ENCODE measurements around the gene FCER1G.
A peak's percentile ranks its signal among the peaks of the same experiment; 100 is the strongest.

FCER1G gene

GRCh38 chr1:161188381-161188780 lies 26.7 kb upstream of the FCER1G start:
- no peak for DNase-seq

- no peak for DNase-seq
These were observed 26.1 kb upstream of the FCER1G start for GRCh38 chr1:161189036-161189435.

DNA sequence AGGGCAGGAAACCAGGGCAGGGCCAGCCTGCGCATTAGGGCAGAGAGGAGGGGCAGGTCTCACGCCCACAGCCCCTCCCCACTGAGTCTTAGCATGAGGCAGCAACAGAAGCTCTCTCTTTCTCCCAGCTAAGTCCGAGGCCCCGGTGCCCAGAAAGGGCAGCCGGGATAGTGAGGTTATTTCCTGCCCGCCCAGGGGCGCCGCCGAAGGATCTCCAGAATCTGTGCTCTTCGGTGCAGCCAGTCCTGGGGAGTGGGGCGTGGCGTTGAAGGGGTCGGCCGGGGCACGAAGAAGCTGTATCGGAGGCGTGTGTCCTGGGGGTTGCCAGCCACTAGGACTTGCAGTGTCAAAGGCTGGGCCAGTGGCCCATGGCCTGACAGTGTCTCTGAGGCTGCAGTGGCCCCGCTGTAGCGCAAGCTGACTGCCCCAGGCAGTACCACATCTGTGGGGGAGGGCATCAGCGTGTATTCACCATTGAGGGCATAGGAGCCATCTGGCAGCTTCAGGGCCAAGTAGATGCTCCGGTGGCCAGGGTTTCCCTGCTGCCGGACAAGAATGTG lies 24.1 kb upstream of the FCER1G start:
- no peak for DNase-seq

DNA sequence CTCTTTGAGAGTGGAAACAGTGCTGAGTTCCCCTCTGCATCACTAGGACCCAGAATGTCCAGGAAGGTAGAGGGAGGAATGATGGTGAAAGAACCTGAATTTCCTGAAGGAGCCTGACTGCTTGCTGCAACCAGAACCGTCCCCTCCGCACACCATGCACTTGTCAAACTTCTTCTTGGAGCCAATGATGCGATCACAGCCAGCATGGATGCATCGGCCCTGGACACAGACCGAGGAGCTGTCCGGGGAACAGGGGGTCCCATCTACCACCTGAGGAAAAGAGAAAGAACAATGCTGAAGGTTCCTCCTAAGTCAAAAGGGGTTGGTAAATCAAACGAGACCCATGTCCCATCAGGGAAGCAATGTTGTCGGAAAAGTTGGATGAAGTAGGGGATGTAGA lies 23.1 kb upstream of the FCER1G start:
- no peak for DNase-seq

GRCh38 chr1:161192476-161193465 lies 22.3 kb upstream of the FCER1G start:
- DNase-seq, result peak; percentile 85 to 92 (median 86)

- DNase-seq, result no peak
These were observed 21.4 kb upstream of the FCER1G start for GRCh38 chr1:161193561-161194235.

DNA sequence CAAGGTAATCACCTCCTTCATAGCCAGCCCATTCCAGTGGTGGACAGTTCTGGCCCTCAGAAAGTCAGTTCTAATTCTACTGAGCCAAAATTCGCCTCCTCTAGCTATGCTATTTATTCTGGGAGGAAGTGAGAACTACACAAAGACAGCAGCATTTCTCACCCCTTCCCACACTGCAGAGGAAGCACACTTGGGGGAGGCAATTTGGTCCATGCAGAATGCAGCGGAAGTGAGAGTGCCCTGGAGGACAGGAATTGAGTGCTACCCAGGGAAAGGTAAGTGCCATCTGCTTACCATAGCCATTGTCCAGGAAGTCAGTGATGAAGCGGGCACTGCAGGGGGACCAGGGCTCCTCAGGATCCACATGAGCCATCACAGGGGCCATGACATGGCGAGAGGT lies 19.9 kb upstream of the FCER1G start:
- peak; percentile 71 to 87 (median 81) for DNase-seq

DNA sequence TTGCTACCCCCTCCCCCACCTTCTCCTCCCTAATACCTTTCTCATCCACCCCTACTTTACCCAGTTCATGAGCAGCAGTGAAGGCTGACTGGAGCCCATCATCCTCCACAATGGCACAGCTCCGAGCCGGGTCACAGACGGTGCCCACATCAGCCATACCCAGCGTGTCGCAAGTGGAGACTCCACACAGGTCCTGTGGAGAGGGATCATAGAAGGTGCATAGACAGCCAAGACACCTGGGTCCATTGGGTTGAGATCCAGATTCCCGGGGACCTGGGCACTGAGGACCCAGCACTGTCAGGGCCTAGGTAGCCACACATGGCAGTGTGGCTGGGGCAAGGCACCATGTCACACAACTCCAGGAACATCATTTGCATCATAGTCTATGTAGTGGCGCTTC lies 19.0 kb upstream of the FCER1G start:
- no peak for DNase-seq

DNA sequence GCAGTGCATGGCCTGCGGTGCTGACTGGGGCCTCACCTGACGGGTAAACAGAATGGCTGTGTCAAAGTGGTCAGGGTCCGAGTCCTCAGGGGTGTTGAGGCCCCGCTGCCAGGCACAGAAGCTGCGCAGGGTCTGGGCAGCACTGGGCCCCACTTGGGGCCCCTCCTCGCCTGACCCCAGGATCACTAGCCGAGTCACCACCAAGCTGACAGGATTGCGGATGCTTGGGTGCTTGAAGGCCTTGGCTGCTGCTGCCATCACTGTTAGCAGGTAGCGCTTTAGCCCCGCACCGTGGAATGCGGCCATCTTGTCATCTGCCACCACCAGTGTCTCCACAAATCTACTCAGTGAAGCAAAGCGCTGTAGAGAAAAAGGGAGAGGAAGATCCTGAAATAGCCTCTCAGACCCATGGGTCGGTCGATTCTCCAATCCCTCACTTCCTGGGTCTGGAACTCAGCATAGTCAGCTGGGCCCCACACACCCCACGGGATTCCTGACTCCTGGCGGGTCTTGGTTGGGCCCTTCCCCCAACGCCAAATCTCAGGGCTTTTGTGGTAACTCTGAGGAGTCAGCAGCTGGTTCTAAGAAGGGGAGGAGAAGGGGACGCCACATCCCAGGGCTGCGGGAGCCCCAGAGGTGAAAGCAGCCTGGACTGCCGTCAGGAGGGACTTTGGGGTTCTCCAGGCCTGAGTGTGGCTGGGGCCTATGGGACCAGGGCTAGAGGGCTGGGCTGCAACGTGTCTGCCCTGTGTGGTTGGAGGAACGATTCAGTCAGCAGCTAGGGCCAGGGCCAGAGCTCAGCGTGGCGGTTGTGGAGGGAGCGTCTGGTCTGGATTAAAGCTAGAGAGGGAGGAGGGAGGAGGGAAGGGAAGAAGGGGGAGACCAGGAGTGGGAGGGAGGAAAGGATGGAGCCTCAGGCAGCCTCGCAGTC lies 18.3 kb upstream of the FCER1G start:
- DNase-seq, result no peak

DNA sequence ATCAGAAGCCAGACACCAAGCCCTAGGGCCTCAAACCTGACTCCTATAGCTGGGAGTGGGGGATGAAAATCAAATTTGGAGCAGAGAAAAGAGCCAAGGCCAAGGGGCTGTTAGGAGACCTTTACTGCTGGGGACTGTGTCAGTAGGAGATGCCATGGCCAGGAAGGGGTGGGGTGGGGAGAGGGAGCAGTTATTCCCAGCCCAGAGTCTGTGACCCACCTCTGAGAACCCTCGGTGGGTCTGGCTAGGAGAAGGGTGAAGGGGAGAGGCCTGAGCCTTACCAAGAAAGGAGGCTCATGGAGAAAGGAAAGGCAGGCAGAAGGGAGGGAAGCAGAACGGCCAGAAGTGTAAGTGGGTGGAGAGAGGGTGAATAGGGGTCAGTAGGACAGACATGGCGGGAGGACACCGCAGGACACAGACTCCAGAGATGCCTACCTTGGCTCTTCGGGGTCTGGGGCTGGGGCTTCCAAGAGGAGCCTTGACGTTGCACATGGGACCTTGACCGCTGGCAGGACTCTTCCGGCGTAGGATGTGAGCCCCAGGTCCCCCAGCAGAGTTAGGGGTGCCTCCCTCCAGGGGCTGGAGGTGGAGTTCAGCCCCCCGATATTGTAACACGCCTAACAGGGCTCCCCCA lies 17.4 kb upstream of the FCER1G start:
- DNase-seq, result no peak

DNA sequence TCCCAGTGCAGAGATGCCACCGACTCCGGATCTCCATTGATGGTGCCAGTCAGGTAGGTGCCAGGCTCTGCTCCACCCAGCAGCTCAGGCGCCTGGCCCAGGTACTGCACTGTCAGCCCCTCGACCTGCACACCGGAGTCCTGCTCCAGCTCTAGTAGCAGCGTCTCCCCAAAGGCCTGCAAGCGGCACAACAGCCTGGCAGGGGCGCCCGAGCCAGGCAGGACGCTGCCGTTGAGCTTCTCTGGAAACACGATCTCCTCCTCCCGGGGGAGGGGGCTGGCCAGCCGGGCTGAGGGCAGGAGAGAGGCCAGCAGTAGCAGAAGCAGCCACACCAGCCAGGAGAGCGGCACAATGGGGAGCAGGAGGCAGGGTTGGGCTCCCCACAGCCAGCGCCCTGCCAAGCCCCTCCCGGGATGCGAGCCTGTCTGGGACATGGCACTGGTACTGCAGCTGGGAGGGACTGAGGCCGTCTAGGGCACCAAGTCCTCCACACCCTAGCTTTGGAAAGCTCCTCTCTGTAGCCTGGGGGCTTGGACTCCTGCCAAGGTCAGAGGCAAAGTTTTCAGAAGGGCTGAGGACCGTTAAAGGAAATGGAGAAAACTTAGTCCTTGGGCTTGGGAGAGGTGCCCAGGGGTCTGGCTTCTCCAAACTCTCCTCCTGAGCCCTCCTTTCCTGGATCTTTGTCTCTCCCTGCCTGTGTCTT lies 16.8 kb upstream of the FCER1G start:
- DNase-seq, result no peak

DNA sequence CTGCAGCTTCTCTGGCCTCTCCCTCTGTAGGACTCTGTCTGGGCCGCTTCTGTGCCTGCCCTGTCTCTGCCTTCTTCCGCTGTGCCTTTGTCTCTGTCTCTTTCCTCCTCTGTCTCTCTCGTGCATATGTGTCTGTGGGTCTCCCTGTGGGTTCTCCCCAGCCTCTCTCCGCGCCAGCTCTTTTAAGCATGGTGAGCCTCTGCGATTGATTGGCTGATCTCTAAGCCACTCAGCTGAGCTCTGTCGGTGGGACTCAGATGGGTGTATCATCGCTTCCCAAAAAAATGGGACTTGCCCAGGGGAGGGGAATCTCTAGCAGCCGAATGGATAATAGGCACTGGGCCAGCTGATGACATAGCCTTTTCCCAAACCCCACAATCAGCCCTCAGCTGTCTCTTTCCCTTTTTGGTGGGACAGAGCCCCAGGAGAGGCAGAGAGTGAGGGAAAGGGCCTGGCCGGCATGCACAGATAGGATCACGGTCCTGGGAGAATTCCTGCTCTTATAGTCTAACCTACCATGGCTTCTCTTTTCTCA lies 16.1 kb upstream of the FCER1G start, which contains the start of gene ADAMTS4:
Gene ADAMTS4 (minus strand): TSS at position 158 of the 535 bp plus-strand sequence. CDS start 427 bp downstream, outside the sequence.
- DNase-seq, result no peak

- DNase-seq, result no peak
These were observed 15.5 kb upstream of the FCER1G start for GRCh38 chr1:161199506-161200139.

- DNase-seq, result no peak
These were observed 14.6 kb upstream of the FCER1G start for GRCh38 chr1:161200421-161200991.

DNA sequence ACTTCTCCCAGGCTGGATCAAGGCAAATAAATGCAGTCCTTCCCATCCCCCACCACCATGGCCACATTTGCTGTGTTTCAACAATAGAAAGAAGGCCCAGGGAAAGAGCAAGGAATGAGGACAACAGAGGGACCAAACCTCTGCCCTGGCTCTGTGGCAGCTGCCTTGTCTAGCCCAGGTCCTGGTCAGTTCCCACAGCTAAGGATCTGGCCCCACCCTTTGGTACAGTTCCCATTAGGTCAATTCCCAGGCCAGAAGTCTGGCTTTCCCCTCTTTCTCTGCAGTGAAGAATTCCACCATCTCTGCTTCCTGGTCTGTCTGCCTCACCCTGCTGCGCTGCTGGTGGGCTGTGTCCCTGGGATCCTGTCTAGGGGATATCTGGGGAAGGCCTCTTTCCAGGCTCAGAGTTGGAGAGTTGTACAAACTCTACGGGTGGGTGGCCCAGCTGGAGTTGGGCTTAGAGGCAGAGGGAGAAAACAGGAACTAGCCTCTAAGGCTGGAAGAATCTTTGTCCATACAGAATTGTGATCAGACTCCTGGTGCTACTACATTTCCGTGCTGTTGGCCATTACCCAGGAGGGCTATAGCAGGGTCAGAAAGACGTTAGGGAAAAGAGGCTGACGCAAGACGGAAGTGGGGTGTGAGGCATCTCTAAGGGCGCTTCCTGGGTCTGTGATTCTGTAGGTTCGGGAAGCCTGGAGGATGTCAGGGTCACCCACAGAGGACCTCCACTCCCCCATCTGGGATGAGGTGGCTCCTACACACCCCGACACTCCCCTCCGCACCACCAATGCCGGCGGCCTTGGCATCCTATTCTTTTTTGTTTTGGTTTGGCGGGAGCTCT lies 13.9 kb upstream of the FCER1G start:
- peak; percentile 69 to 85 (median 80) for DNase-seq

DNA sequence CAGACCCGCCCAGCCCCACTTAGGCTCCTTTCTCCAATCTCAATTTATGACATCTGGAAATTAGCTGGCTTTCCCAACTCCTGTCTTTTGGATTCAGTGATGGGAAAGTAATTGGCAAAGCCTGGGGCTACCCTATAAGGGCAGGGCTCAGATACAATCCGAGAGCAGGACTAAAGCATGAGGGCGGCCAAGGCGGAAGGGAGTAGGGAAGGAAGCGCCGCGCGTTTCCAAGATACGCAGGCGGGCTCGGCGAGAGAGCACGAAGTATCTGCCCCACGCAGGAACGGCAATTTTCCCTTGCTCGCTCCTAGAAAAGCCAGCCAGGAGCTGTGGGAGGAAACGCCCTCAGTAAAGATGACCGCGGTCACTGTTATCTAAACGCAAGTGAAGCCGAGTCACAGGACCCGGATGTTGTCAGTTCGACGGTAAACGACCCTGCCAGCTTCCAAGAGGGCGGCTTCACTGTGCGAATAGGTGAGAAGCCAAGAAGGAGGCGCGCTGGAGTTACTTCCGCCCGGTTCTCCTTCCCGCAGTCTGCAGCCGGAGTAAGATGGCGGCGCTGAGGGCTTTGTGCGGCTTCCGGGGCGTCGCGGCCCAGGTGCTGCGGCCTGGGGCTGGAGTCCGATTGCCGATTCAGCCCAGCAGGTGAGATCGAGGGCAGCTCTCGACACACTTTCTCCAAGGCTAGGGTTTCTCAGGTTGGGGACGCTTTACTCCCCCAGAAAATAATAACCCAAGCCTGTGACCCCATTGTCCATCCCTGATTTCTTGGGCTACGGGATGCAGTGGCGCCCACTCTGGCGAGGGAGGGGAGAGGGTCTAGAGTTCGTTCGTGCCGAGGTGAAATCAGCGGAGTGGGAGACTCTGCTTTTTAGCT lies 13.0 kb upstream of the FCER1G start, which contains the start of gene NDUFS2:
Gene NDUFS2 (plus strand): TSS at position 532 of the 877 bp plus-strand sequence. CDS start 19 bp downstream, at position 551.
- DNase-seq, result peak; percentile 97 to 99 (median 98)

DNA sequence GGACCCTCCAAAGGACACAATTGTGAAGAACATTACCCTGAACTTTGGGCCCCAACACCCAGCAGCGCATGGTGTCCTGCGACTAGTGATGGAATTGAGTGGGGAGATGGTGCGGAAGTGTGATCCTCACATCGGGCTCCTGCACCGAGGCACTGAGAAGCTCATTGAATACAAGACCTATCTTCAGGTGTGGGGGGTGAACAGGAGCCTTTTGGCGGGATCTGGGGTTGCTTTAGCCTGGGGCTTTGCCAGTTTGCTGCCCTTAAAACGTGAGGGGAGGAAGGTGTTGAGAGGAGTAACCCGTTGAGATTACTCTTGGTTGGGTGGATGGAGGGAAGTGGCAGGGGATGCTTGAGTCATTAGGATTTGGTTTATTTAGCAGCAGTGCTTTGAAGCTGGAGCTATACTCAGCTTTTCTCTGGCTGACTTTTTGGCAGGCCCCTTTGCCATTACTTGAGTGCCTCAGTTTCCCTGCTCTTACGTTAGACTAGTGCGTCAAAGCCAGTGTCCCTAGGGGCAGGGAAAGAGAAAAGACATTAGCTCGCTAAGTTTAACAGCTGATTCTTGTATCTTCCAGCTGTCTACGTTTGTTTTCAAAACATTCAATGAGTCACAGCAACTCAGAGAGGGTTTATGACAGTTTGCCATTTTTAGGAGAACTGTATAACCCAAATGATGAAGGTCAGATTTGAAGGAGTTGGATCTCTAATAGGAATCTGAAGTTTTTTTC lies 8.5 kb upstream of the FCER1G start:
- no peak for DNase-seq
